DND-41 (cell line): ENCODE measurements around the gene GPHN.

Source experiments
- CTCF ChIP-seq: IDR thresholded peaks from 2 replicates; pipeline ENCODE4 v1.5.1; 2012; ENCODE audit warnings: borderline replicate concordance, low read length, moderate library complexity, mild to moderate bottlenecking; ENCODE audit not compliant: poor library complexity, severe bottlenecking; ENCODE audit errors: extremely low read depth
- EZH2 ChIP-seq: IDR thresholded peaks from 3 replicates; pipeline ENCODE4 v1.6.1; 2012; ENCODE audit warnings: borderline replicate concordance, low read depth, mild to moderate bottlenecking, moderate library complexity, low read length, inconsistent platforms; ENCODE audit not compliant: severe bottlenecking

- TF ChIP-seq EZH2 (no peak), CTCF (no peak)
Observed at GRCh38 chr14:66959437-66960050, 451.6 kb downstream of the GPHN start.
